Mesothelial cell of epicardium (in vitro differentiated cells): Measurements from ENCODE around the gene SPTLC2. TPM values are rescaled to one million over a fixed set of nuclear protein-coding genes. Genes with fewer than 3 reads are reported as not detected.

Source experiments
- DNase-seq, 2 experiments: peaks; one replicate each; pipeline ENCODE4 v3.0.0; 2021; ENCODE audit warnings: low spot score in 2 of 2; ENCODE audit not compliant: unreplicated experiment in 2 of 2
- H3K27ac Mint-ChIP-seq: 2 replicates; pipeline ENCODE4 v1.8.0; 2021; ENCODE audit warnings: mixed read lengths
- H3K27me3 Mint-ChIP-seq: 2 replicates; pipeline ENCODE4 v1.8.0; 2021; ENCODE audit warnings: low read depth, mixed read lengths
- H3K36me3 Mint-ChIP-seq: 2 replicates; pipeline ENCODE4 v1.8.0; 2021; ENCODE audit warnings: mixed read lengths
- H3K4me1 Mint-ChIP-seq: 2 replicates; pipeline ENCODE4 v1.8.0; 2021; ENCODE audit warnings: mixed read lengths
- H3K4me3 Mint-ChIP-seq: 2 replicates; pipeline ENCODE4 v1.8.0; 2021; ENCODE audit warnings: mild to moderate bottlenecking, moderate library complexity, mixed read lengths
- H3K9me3 Mint-ChIP-seq: 2 replicates; pipeline ENCODE4 v1.8.0; 2021; ENCODE audit warnings: mixed read lengths
- CTCF ChIP-seq: fragments of 200-600 bp; sonication (generic); IDR thresholded peaks from one replicate; pipeline ENCODE4 v1.5.0; 2021; ENCODE audit warnings: antibody characterized with exemption; ENCODE audit not compliant: unreplicated experiment
- total RNA-seq: library from RNA; stranded (reverse); gene quantifications from 3 replicates; pipeline ENCODE4 v1.2.1, GENCODE V29; 2021

SPTLC2 gene
- total RNA-seq, 1 donor from 2014 or later = 36.6 TPM

GRCh38 chr14:77574446-77575115, 41.9 kb downstream of the SPTLC2 start:
- no peak for DNase-seq
- Mint-ChIP-seq H3K27ac (no peak overlapping the region), H3K9me3 (peaks cover 9% of the 10 kb centered on the region)

GRCh38 chr14:77573964-77574363, 42.5 kb downstream of the SPTLC2 start:
- H3K27me3 Mint-ChIP-seq = no peaks in the 10 kb centered on the region
- H3K4me1 Mint-ChIP-seq = peaks cover 12% of the 10 kb centered on the region
- no peak overlapping the region for H3K4me3 Mint-ChIP-seq
- H3K9me3 Mint-ChIP-seq = peaks cover 9% of the 10 kb centered on the region
- peaks cover 35% of the 10 kb centered on the region for H3K36me3 Mint-ChIP-seq
- no peak overlapping the region for H3K27ac Mint-ChIP-seq
- no peak for DNase-seq
- TF ChIP-seq CTCF = no peak

More at GRCh38 chr14:77574446-77575115, 41.9 kb downstream of the SPTLC2 start:
- Mint-ChIP-seq H3K27me3 (no peaks in the 10 kb centered on the region), H3K4me3 (no peak overlapping the region), H3K36me3 (peaks cover 31% of the 10 kb centered on the region), H3K4me1 (peaks cover 18% of the 10 kb centered on the region)
- no peak for TF ChIP-seq CTCF

GRCh38 chr14:77570706-77571268, 45.6 kb downstream of the SPTLC2 start:
- H3K4me3 Mint-ChIP-seq = no peak overlapping the region
- H3K9me3 Mint-ChIP-seq = peaks cover 9% of the 10 kb centered on the region
- no peak for TF ChIP-seq CTCF
- DNase-seq = no peak
- H3K27ac Mint-ChIP-seq = peak overlapping the region; percentile 62
- H3K36me3 Mint-ChIP-seq = peaks cover 41% of the 10 kb centered on the region
- H3K27me3 Mint-ChIP-seq = no peaks in the 10 kb centered on the region
- peaks cover 12% of the 10 kb centered on the region for H3K4me1 Mint-ChIP-seq

- Mint-ChIP-seq H3K36me3 (peaks cover 25% of the 10 kb centered on the region), H3K27ac (no peak overlapping the region), H3K27me3 (no peaks in the 10 kb centered on the region), H3K4me3 (no peak overlapping the region), H3K9me3 (no peaks in the 10 kb centered on the region), H3K4me1 (peaks cover 4% of the 10 kb centered on the region)
- DNase-seq = no peak
- TF ChIP-seq CTCF = no peak
Observed at GRCh38 chr14:77565994-77566305, 50.5 kb downstream of the SPTLC2 start.

GRCh38 chr14:77565289-77565993, 51.0 kb downstream of the SPTLC2 start:
- no peak for TF ChIP-seq CTCF
- H3K36me3 Mint-ChIP-seq = peaks cover 30% of the 10 kb centered on the region
- DNase-seq = no peak
- no peak overlapping the region for H3K27ac Mint-ChIP-seq
- no peaks in the 10 kb centered on the region for H3K27me3 Mint-ChIP-seq
- H3K4me3 Mint-ChIP-seq = no peak overlapping the region
- H3K9me3 Mint-ChIP-seq = no peaks in the 10 kb centered on the region
- no peaks in the 10 kb centered on the region for H3K4me1 Mint-ChIP-seq
